Left lung (tissue), 10 donors: ENCODE measurements around the gene RSL1D1. TPM values are rescaled to one million over a fixed set of nuclear protein-coding genes. Genes with fewer than 3 reads are reported as not detected.

Source experiments
- ATAC-seq: fragments of 200-7000 bp; cut with Tn5 transposase; one replicate; pipeline ENCODE4 v1.9.1; 2020; ENCODE audit warnings: moderate library complexity
- DNase-seq, 4 donors: peaks; one replicate each; pipeline ENCODE4 v3.0.0-alpha.2; 2013 to 2020
- H3K27ac ChIP-seq, 2 donors: fragments of 200-600 bp; sonication (generic) in 1 of 2; one replicate each; pipeline versions ENCODE4 v1.5.0 to v1.8.0; 2020 to 2021
- H3K27me3 ChIP-seq, 2 donors: fragments of 200-600 bp; sonication (generic) in 1 of 2; one replicate each; pipeline versions ENCODE4 v1.5.0 to v1.8.0; 2020 to 2021
- H3K36me3 ChIP-seq, 2 donors: fragments of 200-600 bp; sonication (generic) in 1 of 2; one replicate each; pipeline versions ENCODE4 v1.5.0 to v1.8.0; 2020 to 2021
- H3K4me1 ChIP-seq, 2 donors: fragments of 200-600 bp; one replicate each; pipeline ENCODE4 v1.8.0; 2021
- H3K4me3 ChIP-seq, 2 donors: fragments of 200-600 bp; sonication (generic) in 1 of 2; one replicate each; pipeline versions ENCODE4 v1.5.0 to v1.8.0; 2020 to 2021; ENCODE audit warnings: mild to moderate bottlenecking in 1 of 2
- H3K9me3 ChIP-seq, 2 donors: fragments of 200-600 bp; sonication (generic) in 1 of 2; one replicate each; pipeline versions ENCODE4 v1.5.0 to v1.8.0; 2020 to 2021
- CTCF ChIP-seq, 2 donors: fragments of 200-600 bp; sonication (generic) in 1 of 2; IDR thresholded peaks; one replicate each; pipeline versions ENCODE4 v1.5.0 to v1.8.0; 2021; ENCODE audit warnings: antibody characterized with exemption in 2 of 2
- intact Hi-C, 2 donors: fragments of 100-400 bp; cut with DNase I; formaldehyde crosslinking; loops; one replicate each; pipeline versions ENCODE4 v1.11.2 to v1.14.2; 2022
- polyA plus RNA-seq, 6 donors: library from polyadenylated mRNA; unstranded; fragments of 120-200 nt; gene quantifications; one replicate each; pipeline ENCODE4 v1.2.1, GENCODE V29; 2013; ENCODE audit not compliant: insufficient read length in 6 of 6
- total RNA-seq, 2 donors: library from RNA; stranded (reverse); fragmentation: NEBNext Ultra II Directional; extraction: Animal tissue kit (Norgen Biotek cat#: 25700); gene quantifications; one replicate each; pipeline ENCODE4 v1.2.1, GENCODE V29; 2021
- donor health status: DM: no; HTN: yes; CAD: no.
- donor health status: DM: no; HTN: no; CAD: no.

The RSL1D1 gene
- total and polyA plus RNA-seq, 8 donors = 88.3 to 274 (median 237) TPM

GRCh38 chr16:11794996-11795886 is 56.1 kb downstream of the RSL1D1 start:
- no peak for ATAC-seq
- Histone ChIP-seq H3K27me3 (no peaks in the 10 kb centered on the region), H3K4me3 (peak overlapping the region; percentile 86 to 90), H3K27ac (peak overlapping the region; percentile 94 to 96), H3K9me3 (no peaks in the 10 kb centered on the region), H3K36me3 (peaks cover 0 to 1% of the 10 kb centered on the region in 2 donors), H3K4me1 (peaks cover 28 to 80% of the 10 kb centered on the region in 2 donors)
- TF ChIP-seq CTCF (IDR thresholded peaks at IDR 0.05) = no peak
- intact Hi-C loops = no loop called here
- peak in 1 of 4 donors; percentile 57 for DNase-seq

- intact Hi-C loops = no loop called here
- ATAC-seq = no peak
- Histone ChIP-seq H3K27ac (peak overlapping the region in 1 of 2 donors; percentile 94), H3K4me3 (no peak overlapping the region), H3K27me3 (no peaks in the 10 kb centered on the region), H3K4me1 (peaks cover 28 to 78% of the 10 kb centered on the region in 2 donors), H3K36me3 (peaks cover 0 to 4% of the 10 kb centered on the region in 2 donors), H3K9me3 (no peaks in the 10 kb centered on the region)
- no peak for DNase-seq
- no peak for TF ChIP-seq CTCF (IDR thresholded peaks at IDR 0.05)
Observed at GRCh38 chr16:11794447-11794846, 56.9 kb downstream of the RSL1D1 start.

- peaks cover 0 to 4% of the 10 kb centered on the region in 2 donors for H3K36me3 ChIP-seq
- no peak for TF ChIP-seq CTCF (IDR thresholded peaks at IDR 0.05)
- no peak for DNase-seq
- peaks cover 26 to 78% of the 10 kb centered on the region in 2 donors for H3K4me1 ChIP-seq
- no peaks in the 10 kb centered on the region for H3K27me3 ChIP-seq
- peak overlapping the region; percentile 79 to 94 for H3K27ac ChIP-seq
- no peaks in the 10 kb centered on the region for H3K9me3 ChIP-seq
- H3K4me3 ChIP-seq = no peak overlapping the region
- intact Hi-C loops = no loop called here
- no peak for ATAC-seq
Observed at GRCh38 chr16:11793840-11794239, 57.5 kb downstream of the RSL1D1 start.

GRCh38 chr16:11792410-11793241 is 58.7 kb downstream of the RSL1D1 start:
- DNase-seq (peak in 2 of 4 donors; percentile 61 to 63), ATAC-seq (peak; percentile 13)
- Histone ChIP-seq H3K4me1 (peaks cover 22 to 81% of the 10 kb centered on the region in 2 donors), H3K27ac (peak overlapping the region; percentile 79 to 94), H3K36me3 (peaks cover 0 to 4% of the 10 kb centered on the region in 2 donors), H3K27me3 (no peaks in the 10 kb centered on the region), H3K9me3 (no peaks in the 10 kb centered on the region), H3K4me3 (no peak overlapping the region)
- intact Hi-C loops = no loop called here
- TF ChIP-seq CTCF (IDR thresholded peaks at IDR 0.05) = no peak
